GM12874 (cell line): ENCODE results near the gene MLX.

ENCODE experiments used
- TF ChIP-seq, protein P1 (sequence below): IDR thresholded peaks from 2 replicates; pipeline ENCODE4 v1.5.1; 2011; ENCODE audit warnings: low read depth, mild to moderate bottlenecking, control low read depth, low read length, moderate library complexity; ENCODE audit not compliant: insufficient read depth

The MLX gene

DNA sequence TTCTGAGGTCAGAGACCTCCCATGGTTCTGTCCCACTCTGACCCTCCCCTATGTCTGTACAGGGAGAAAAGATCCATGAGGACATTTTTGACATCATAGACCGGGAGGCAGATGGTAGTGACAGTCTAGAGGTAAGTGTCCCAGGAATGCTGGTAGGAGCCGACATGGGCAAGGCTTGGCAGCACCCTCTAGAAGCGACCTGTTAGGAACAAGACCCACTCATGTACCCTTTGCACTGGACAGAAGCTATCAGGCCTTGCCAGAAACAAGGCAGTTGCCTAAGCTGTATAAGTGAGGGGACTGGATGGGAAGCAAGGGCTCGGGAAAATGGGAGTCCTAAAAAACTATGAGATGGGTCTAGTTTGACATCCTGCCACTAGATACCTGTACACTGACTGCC lies 45.1 kb downstream of the MLX start:
- TF ChIP-seq, protein P1, sequence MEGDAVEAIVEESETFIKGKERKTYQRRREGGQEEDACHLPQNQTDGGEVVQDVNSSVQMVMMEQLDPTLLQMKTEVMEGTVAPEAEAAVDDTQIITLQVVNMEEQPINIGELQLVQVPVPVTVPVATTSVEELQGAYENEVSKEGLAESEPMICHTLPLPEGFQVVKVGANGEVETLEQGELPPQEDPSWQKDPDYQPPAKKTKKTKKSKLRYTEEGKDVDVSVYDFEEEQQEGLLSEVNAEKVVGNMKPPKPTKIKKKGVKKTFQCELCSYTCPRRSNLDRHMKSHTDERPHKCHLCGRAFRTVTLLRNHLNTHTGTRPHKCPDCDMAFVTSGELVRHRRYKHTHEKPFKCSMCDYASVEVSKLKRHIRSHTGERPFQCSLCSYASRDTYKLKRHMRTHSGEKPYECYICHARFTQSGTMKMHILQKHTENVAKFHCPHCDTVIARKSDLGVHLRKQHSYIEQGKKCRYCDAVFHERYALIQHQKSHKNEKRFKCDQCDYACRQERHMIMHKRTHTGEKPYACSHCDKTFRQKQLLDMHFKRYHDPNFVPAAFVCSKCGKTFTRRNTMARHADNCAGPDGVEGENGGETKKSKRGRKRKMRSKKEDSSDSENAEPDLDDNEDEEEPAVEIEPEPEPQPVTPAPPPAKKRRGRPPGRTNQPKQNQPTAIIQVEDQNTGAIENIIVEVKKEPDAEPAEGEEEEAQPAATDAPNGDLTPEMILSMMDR: no peak

DNA sequence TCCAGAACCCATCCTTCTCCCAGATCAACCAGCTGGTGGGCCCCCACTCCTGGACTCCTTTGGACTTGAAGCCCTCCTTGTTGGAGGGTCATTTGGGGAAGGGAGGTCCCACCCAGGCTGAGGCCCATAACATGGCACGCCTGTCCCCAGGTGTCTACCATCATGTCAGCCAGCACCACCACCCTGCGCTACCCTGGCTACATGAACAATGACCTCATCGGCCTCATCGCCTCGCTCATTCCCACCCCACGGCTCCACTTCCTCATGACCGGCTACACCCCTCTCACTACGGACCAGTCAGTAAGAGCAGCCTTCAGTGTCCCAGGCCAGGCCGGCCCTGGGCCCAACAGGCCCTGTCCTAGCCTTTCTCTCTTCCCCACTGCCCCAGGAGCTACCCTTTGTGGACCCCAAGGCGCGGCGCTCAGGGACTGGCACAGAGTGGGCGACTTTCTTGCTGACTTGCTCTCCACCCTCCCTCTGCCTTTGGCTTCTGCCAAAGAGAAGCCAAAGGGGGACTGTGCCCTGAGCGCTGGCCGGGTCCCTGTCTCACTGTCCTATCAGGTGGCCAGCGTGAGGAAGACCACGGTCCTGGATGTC lies 46.9 kb downstream of the MLX start:
- TF ChIP-seq, protein P1: no peak

DNA sequence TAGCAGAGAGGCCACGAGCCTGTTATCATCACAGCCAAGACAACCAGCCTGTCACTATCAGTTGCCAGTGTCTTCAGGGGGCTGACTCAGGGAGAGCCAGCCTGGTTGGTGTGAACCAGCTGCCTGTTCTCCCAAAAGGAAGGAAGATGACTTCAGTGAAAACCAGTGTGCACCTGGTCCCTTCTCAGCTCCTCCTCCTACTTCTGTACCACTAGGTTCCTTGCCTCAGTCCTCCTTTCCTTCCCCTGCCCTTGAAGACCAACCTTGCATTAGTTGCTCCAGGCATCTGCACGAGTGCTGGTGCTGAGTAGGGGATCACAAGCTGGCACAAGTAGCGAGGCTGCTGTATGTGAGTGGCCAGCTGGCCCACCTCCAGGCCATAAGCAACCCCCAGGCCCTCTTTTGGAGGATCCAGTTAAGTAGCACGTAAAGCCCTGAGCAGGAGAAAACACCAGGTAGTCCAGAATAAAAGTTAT lies 51.1 kb downstream of the MLX start:
- TF ChIP-seq, protein P1: no peak

DNA sequence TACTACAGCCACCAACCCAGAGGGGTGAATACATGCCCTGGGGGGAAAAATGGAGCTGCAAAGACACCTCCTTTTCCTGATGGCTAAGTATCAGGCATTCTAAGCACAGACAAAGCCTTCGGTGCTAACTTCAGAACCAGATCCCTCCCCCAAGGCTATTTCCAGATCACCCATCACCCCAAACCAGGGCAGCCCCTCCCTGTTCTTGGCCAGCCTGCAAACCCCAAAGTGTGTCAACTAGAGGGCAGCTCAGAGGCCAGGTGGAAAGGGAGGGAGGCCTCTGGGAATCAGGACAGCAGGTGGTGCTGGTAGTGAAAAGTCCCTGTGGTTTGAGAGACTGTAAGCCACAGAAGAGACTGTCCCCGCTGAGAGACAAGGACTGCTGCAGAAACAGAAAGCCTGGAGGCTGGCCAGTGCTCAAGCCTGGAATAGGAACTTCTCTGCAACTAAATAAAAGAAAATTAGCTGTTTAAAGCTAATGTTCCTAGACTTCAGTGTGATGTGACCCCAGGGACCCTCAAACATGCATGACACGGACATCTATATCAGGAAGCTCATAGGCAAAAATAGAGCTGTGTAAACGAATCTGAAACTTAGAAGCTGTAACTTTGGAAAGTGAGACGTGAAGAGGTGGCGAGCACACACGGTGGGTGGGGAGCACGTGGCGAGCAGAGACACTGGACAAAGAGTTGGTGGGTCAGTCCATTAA lies 51.7 kb downstream of the MLX start:
- TF ChIP-seq, protein P1: 0 out of 2 replicates have a peak, but pooled peaks have one; percentile 9
